GM12875 (cell line): ENCODE measurements around the gene UBE2J2.

Experiments
- H3K4me3 ChIP-seq: one replicate; pipeline ENCODE4 v1.5.1; 2011; ENCODE audit warnings: low read depth, low read length, control low read depth
- TF ChIP-seq, protein P1 (sequence below): IDR thresholded peaks from 2 replicates; pipeline ENCODE4 v1.5.1; 2011; ENCODE audit warnings: low read depth, mild to moderate bottlenecking, control low read depth, inconsistent platforms, low read length, moderate library complexity, borderline replicate concordance; ENCODE audit not compliant: insufficient read depth

The UBE2J2 gene

DNA sequence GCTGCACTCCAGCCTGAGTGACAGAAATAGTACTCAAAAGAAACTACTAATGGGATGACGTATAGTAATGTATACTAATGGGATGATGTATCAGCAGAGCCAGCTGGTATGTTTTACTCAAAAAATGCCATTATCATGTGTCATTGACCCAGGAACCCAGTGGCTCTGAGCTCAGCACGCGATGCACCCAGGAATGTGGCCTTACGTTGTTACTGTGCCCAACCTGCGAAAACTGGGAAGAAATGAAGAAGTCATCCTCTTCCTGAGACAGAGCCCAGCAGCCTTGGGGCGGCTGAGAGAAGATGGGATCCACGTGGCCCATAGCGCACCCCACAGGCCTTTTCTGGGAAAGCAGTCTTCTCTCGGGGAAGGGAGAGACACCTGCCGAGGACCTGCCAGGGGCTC is 8.8 kb downstream of the UBE2J2 start:
- H3K4me3 ChIP-seq = no peak overlapping the region
- TF ChIP-seq, protein P1, sequence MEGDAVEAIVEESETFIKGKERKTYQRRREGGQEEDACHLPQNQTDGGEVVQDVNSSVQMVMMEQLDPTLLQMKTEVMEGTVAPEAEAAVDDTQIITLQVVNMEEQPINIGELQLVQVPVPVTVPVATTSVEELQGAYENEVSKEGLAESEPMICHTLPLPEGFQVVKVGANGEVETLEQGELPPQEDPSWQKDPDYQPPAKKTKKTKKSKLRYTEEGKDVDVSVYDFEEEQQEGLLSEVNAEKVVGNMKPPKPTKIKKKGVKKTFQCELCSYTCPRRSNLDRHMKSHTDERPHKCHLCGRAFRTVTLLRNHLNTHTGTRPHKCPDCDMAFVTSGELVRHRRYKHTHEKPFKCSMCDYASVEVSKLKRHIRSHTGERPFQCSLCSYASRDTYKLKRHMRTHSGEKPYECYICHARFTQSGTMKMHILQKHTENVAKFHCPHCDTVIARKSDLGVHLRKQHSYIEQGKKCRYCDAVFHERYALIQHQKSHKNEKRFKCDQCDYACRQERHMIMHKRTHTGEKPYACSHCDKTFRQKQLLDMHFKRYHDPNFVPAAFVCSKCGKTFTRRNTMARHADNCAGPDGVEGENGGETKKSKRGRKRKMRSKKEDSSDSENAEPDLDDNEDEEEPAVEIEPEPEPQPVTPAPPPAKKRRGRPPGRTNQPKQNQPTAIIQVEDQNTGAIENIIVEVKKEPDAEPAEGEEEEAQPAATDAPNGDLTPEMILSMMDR = 0 out of 2 replicates have a peak, but pooled peaks have one; percentile 7

GRCh38 chr1:1264026-1264425 is 9.6 kb downstream of the UBE2J2 start:
- no peak overlapping the region for H3K4me3 ChIP-seq
- TF ChIP-seq, protein P1 = no peak

DNA sequence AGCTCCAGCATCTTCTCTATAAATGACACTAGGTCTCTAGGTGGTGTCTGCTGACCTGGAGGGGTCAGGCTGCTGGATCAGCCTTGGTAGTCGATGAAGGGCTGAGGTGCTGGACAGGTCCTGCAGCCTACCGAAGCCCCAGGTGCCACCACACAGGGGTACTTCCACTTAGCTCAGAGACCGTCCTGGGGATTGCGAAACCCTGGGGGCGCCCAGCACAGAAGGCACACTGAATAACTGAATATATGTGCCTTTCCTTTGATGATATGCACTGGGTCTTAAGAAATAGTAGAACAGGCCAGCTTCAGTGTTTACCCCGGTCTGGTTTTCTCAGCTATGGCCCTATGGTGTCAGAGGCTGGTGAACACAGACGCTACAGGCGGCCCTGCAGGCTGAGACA is 10.9 kb downstream of the UBE2J2 start:
- no peak overlapping the region for H3K4me3 ChIP-seq
- TF ChIP-seq, protein P1 = no peak

GRCh38 chr1:1262071-1262470 is 11.6 kb downstream of the UBE2J2 start:
- no peak overlapping the region for H3K4me3 ChIP-seq
- TF ChIP-seq, protein P1 = no peak

- TF ChIP-seq, protein P1 = no peak
- no peak overlapping the region for H3K4me3 ChIP-seq
These were observed 12.7 kb downstream of the UBE2J2 start for GRCh38 chr1:1260843-1261560.

DNA sequence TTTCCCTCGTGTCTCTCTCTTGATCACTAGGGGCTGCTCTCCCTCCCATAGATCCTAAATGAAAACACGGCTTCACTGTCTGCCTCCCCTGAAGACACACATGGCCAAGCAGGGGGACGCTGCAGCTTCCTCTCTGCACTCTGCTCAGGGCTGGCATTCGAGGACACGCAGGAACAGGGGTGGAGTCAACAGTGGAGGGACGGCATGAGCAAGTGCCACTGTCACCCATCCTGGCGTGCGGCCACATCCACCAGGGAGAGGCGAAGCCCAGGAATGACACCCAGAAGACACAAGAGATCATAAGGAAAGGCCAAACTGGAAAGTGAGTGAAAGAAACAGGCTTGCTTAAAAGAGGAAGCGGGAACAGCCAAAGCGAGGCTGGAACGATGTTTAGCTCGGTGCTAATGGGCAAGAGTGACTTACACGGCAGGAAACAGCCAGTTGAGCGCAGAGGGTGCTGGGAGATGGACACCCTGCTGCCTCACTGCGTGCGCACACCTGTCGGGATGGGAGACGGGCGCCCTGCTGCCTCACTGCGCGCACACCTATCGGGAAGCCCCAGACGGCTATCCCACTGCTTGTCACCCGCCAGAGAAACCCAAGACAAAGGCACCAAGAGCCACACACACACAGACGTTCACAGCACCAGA is 13.6 kb downstream of the UBE2J2 start:
- no peak overlapping the region for H3K4me3 ChIP-seq
- TF ChIP-seq, protein P1 = no peak

GRCh38 chr1:1259540-1259939 is 14.1 kb downstream of the UBE2J2 start:
- TF ChIP-seq, protein P1 = no peak
- H3K4me3 ChIP-seq = no peak overlapping the region
